H1 (cell line): ENCODE data around the gene PDX1. TPM values are rescaled to one million over a fixed set of nuclear protein-coding genes. Genes with fewer than 3 reads are reported as not detected.

Experiments
- GABPA ChIP-seq: IDR thresholded peaks from 2 replicates; pipeline ENCODE4 v1.6.1; 2011; ENCODE audit warnings: mild to moderate bottlenecking, low read length, moderate library complexity, borderline replicate concordance; ENCODE audit not compliant: insufficient read depth
- JUND ChIP-seq: IDR thresholded peaks from 2 replicates; pipeline ENCODE4 v1.6.1; 2011; ENCODE audit warnings: mild to moderate bottlenecking, improper control_type of control experiment, low read length
- KDM4A ChIP-seq: IDR thresholded peaks from one replicate; pipeline ENCODE4 v1.7.1; 2012; ENCODE audit warnings: low read depth, mild to moderate bottlenecking, moderate library complexity, low read length, inconsistent platforms; ENCODE audit not compliant: severe bottlenecking
- MAFK ChIP-seq: IDR thresholded peaks from 2 replicates; pipeline ENCODE4 v1.6.1; 2012; ENCODE audit warnings: low read depth, mild to moderate bottlenecking, improper control_type of control experiment, low read length
- RBBP5 ChIP-seq: IDR thresholded peaks from 2 replicates; pipeline ENCODE4 v1.7.1; 2012; ENCODE audit warnings: low read depth, mild to moderate bottlenecking, inconsistent platforms, low read length, moderate library complexity, borderline replicate concordance
- SP2 ChIP-seq: IDR thresholded peaks from 2 replicates; pipeline ENCODE4 v1.6.1; 2012; ENCODE audit warnings: mild to moderate bottlenecking, low read length, inconsistent platforms
- TEAD4 ChIP-seq: IDR thresholded peaks from 2 replicates; pipeline ENCODE4 v1.6.1; 2012; ENCODE audit warnings: low read depth, low read length, inconsistent platforms, mixed read lengths
- polyA plus RNA-seq, 7 experiments: library from polyadenylated mRNA; depleted of rRNA in 3 of 7; stranded (reverse) in 5 of 7; unstranded in 2 of 7; fragments of >200 nt in 5 of 7; fragments of 200-250 nt in 2 of 7; gene quantifications; 1 replicate in 5 of 7; 2 replicates in 1 of 7; 4 replicates in 1 of 7; pipeline versions ENCODE4 v1.2.1 to v1.2.3, GENCODE V29; 2011 to 2013; ENCODE audit warnings: missing spikeins in 2 of 7, mixed read lengths in 2 of 7
- total RNA-seq: library from RNA; stranded (reverse); fragmentation: NEBNext Ultra II Directional; extraction: Animal tissue kit (Norgen Biotek cat#: 25700); gene quantifications from 2 replicates; pipeline ENCODE4 v1.2.1, GENCODE V29; 2021
- TF ChIP-seq, protein P1 (sequence below): fragments of 300-600 bp; sonication (generic); IDR thresholded peaks from 2 replicates; pipeline ENCODE4 v1.7.1; 2012; ENCODE audit warnings: low read length, moderate library complexity, mild to moderate bottlenecking, inconsistent platforms; ENCODE audit not compliant: insufficient replicate concordance
- TF ChIP-seq, protein P2 (sequence below): IDR thresholded peaks from 2 replicates; pipeline ENCODE4 v1.6.1; 2012; ENCODE audit warnings: inconsistent platforms

Gene PDX1
- total and polyA plus RNA-seq, 2 of the 8 experiments (the other 6 are each of a cell fraction or from before 2014, with no cell fraction given) = not detected

DNA sequence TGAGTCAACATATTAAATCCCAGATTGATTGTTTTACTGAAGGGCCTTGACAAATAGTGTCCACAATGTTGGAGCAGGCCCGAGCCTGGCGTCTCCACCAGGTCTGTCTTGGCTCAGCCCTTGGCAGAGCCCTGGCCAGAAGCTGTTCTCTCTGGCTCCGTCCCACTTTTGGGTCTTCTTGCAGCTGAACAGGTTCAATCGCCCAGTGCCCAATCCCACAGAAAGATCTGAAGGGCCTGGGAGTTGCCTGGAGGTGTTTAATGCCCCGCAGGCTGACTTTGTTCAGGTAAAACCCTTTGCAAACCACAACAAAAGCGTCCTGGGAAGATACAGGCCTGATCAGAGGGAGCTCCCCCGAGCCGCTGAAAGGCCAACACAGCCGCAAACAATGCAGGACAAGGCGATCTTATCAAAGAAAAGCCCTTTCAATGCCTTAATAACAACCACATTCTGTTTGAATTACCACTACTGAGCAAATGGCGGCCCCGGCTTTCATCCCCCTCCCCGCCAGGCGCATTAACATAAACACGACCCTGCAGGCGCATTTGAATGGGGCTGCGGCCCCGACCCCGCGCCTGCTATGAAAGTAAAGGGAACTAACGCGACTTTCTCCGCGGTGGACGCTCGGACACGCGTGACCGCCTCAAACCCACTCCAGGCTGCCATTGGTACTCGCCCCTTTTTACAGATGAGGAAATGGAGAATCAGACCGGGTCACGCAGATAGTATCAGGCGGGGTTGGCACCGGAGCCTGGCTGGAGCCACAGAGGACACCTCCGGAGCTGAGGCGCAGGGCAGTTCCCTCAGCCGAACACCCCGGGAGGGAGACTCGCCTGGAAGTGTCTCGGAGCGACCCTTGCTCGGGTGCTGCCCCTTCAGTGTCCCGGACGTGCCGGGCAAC is 46.2 kb downstream of the PDX1 start (continued):
- TF ChIP-seq, protein P1, sequence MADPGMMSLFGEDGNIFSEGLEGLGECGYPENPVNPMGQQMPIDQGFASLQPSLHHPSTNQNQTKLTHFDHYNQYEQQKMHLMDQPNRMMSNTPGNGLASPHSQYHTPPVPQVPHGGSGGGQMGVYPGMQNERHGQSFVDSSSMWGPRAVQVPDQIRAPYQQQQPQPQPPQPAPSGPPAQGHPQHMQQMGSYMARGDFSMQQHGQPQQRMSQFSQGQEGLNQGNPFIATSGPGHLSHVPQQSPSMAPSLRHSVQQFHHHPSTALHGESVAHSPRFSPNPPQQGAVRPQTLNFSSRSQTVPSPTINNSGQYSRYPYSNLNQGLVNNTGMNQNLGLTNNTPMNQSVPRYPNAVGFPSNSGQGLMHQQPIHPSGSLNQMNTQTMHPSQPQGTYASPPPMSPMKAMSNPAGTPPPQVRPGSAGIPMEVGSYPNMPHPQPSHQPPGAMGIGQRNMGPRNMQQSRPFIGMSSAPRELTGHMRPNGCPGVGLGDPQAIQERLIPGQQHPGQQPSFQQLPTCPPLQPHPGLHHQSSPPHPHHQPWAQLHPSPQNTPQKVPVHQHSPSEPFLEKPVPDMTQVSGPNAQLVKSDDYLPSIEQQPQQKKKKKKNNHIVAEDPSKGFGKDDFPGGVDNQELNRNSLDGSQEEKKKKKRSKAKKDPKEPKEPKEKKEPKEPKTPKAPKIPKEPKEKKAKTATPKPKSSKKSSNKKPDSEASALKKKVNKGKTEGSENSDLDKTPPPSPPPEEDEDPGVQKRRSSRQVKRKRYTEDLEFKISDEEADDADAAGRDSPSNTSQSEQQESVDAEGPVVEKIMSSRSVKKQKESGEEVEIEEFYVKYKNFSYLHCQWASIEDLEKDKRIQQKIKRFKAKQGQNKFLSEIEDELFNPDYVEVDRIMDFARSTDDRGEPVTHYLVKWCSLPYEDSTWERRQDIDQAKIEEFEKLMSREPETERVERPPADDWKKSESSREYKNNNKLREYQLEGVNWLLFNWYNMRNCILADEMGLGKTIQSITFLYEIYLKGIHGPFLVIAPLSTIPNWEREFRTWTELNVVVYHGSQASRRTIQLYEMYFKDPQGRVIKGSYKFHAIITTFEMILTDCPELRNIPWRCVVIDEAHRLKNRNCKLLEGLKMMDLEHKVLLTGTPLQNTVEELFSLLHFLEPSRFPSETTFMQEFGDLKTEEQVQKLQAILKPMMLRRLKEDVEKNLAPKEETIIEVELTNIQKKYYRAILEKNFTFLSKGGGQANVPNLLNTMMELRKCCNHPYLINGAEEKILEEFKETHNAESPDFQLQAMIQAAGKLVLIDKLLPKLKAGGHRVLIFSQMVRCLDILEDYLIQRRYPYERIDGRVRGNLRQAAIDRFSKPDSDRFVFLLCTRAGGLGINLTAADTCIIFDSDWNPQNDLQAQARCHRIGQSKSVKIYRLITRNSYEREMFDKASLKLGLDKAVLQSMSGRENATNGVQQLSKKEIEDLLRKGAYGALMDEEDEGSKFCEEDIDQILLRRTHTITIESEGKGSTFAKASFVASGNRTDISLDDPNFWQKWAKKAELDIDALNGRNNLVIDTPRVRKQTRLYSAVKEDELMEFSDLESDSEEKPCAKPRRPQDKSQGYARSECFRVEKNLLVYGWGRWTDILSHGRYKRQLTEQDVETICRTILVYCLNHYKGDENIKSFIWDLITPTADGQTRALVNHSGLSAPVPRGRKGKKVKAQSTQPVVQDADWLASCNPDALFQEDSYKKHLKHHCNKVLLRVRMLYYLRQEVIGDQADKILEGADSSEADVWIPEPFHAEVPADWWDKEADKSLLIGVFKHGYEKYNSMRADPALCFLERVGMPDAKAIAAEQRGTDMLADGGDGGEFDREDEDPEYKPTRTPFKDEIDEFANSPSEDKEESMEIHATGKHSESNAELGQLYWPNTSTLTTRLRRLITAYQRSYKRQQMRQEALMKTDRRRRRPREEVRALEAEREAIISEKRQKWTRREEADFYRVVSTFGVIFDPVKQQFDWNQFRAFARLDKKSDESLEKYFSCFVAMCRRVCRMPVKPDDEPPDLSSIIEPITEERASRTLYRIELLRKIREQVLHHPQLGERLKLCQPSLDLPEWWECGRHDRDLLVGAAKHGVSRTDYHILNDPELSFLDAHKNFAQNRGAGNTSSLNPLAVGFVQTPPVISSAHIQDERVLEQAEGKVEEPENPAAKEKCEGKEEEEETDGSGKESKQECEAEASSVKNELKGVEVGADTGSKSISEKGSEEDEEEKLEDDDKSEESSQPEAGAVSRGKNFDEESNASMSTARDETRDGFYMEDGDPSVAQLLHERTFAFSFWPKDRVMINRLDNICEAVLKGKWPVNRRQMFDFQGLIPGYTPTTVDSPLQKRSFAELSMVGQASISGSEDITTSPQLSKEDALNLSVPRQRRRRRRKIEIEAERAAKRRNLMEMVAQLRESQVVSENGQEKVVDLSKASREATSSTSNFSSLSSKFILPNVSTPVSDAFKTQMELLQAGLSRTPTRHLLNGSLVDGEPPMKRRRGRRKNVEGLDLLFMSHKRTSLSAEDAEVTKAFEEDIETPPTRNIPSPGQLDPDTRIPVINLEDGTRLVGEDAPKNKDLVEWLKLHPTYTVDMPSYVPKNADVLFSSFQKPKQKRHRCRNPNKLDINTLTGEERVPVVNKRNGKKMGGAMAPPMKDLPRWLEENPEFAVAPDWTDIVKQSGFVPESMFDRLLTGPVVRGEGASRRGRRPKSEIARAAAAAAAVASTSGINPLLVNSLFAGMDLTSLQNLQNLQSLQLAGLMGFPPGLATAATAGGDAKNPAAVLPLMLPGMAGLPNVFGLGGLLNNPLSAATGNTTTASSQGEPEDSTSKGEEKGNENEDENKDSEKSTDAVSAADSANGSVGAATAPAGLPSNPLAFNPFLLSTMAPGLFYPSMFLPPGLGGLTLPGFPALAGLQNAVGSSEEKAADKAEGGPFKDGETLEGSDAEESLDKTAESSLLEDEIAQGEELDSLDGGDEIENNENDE = peak; percentile 84
- TF ChIP-seq TEAD4 (no peak; the same call in 1 of the 2 replicates), RBBP5 (no peak), SP2 (no peak), MAFK (no peak), KDM4A (no peak), GABPA (no peak), JUND (no peak)
- TF ChIP-seq, protein P2, sequence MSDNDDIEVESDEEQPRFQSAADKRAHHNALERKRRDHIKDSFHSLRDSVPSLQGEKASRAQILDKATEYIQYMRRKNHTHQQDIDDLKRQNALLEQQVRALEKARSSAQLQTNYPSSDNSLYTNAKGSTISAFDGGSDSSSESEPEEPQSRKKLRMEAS = no peak
